Progenitor cell of endocrine pancreas (in vitro differentiated cells): Measurements from ENCODE around the gene ITM2C. TPM values are rescaled to one million over a fixed set of nuclear protein-coding genes. Genes with fewer than 3 reads are reported as not detected.
A peak's percentile ranks its signal among the peaks of the same experiment; 100 is the strongest.

Experiments used
- DNase-seq: peaks from one replicate; pipeline ENCODE4 v3.0.0; 2021; ENCODE audit warnings: low spot score; ENCODE audit not compliant: unreplicated experiment
- H3K27ac Mint-ChIP-seq: 2 replicates; pipeline ENCODE4 v1.8.0; 2021; ENCODE audit warnings: mild to moderate bottlenecking, moderate library complexity, mixed read lengths
- H3K27me3 Mint-ChIP-seq: 2 replicates; pipeline ENCODE4 v1.8.0; 2021; ENCODE audit warnings: mixed read lengths
- H3K36me3 Mint-ChIP-seq: 2 replicates; pipeline ENCODE4 v1.8.0; 2022; ENCODE audit warnings: mixed read lengths; ENCODE audit not compliant: insufficient read depth
- H3K4me1 Mint-ChIP-seq: 2 replicates; pipeline ENCODE4 v1.8.0; 2021; ENCODE audit warnings: low read depth, mixed read lengths
- H3K4me3 Mint-ChIP-seq: 2 replicates; pipeline ENCODE4 v1.8.0; 2021; ENCODE audit warnings: low read depth, mild to moderate bottlenecking, moderate library complexity, mixed read lengths
- H3K9me3 Mint-ChIP-seq: 2 replicates; pipeline ENCODE4 v1.8.0; 2021; ENCODE audit warnings: low read depth, mixed read lengths
- CTCF ChIP-seq: fragments of 200-600 bp; sonication (generic); IDR thresholded peaks from one replicate; pipeline ENCODE4 v1.5.0; 2021; ENCODE audit warnings: antibody characterized with exemption, mild to moderate bottlenecking; ENCODE audit not compliant: unreplicated experiment
- total RNA-seq: library from RNA; stranded (reverse); gene quantifications from 2 replicates; pipeline ENCODE4 v1.2.1, GENCODE V29; 2021

ITM2C gene
- total RNA-seq, 1 donor from 2014 or later: 169 TPM

- Mint-ChIP-seq H3K36me3 (no peaks in the 10 kb centered on the region), H3K9me3 (peaks cover 8% of the 10 kb centered on the region)
Measured at GRCh38 chr2:230842473-230842872, 22.3 kb upstream of the ITM2C start.

GRCh38 chr2:230843132-230843531 lies 21.6 kb upstream of the ITM2C start:
- no peak for TF ChIP-seq CTCF
- no peak overlapping the region for H3K4me3 Mint-ChIP-seq
- H3K9me3 Mint-ChIP-seq: peaks cover 6% of the 10 kb centered on the region

More at GRCh38 chr2:230842473-230842872, 22.3 kb upstream of the ITM2C start:
- Mint-ChIP-seq H3K4me3 (no peak overlapping the region), H3K27ac (no peak overlapping the region), H3K27me3 (peaks cover 26% of the 10 kb centered on the region), H3K4me1 (no peaks in the 10 kb centered on the region)
- DNase-seq: no peak
- no peak for TF ChIP-seq CTCF

GRCh38 chr2:230846360-230846759 lies 18.4 kb upstream of the ITM2C start:
- TF ChIP-seq CTCF: no peak
- Mint-ChIP-seq H3K9me3 (no peaks in the 10 kb centered on the region), H3K36me3 (no peaks in the 10 kb centered on the region), H3K27me3 (peaks cover 46% of the 10 kb centered on the region), H3K4me1 (peaks cover 3% of the 10 kb centered on the region), H3K4me3 (no peak overlapping the region), H3K27ac (no peak overlapping the region)
- DNase-seq: no peak

More at GRCh38 chr2:230843132-230843531, 21.6 kb upstream of the ITM2C start:
- no peaks in the 10 kb centered on the region for H3K36me3 Mint-ChIP-seq
- DNase-seq: no peak
- H3K4me1 Mint-ChIP-seq: no peaks in the 10 kb centered on the region
- H3K27ac Mint-ChIP-seq: no peak overlapping the region
- peaks cover 30% of the 10 kb centered on the region for H3K27me3 Mint-ChIP-seq

- Mint-ChIP-seq H3K27ac (no peak overlapping the region), H3K4me1 (peaks cover 3% of the 10 kb centered on the region), H3K4me3 (no peak overlapping the region), H3K9me3 (no peaks in the 10 kb centered on the region), H3K27me3 (peaks cover 38% of the 10 kb centered on the region), H3K36me3 (no peaks in the 10 kb centered on the region)
- peak; percentile 86 for DNase-seq
- peak; percentile 98 for TF ChIP-seq CTCF
Measured at GRCh38 chr2:230847883-230848388, 16.8 kb upstream of the ITM2C start.

GRCh38 chr2:230849633-230850357 lies 14.9 kb upstream of the ITM2C start:
- Mint-ChIP-seq H3K4me3 (no peak overlapping the region), H3K36me3 (no peaks in the 10 kb centered on the region), H3K4me1 (peaks cover 3% of the 10 kb centered on the region), H3K27me3 (peaks cover 41% of the 10 kb centered on the region), H3K27ac (no peak overlapping the region), H3K9me3 (no peaks in the 10 kb centered on the region)
- DNase-seq: no peak
- TF ChIP-seq CTCF: peak; percentile 77
